Common myeloid progenitor, CD34-positive (primary cell): ENCODE measurements around the gene EIF4A2.

ENCODE experiments used
- CTCF ChIA-PET: fragments of 350-600 bp; sonication (Branson Sonifier 250); formaldehyde crosslinking; loops from one replicate; lab custom pipeline; 2021; ENCODE audit warnings: antibody characterized with exemption; lab: Charles Lee
- POLR2A ChIA-PET: fragments of 350-600 bp; sonication (Branson Sonifier 250); formaldehyde crosslinking; loops from one replicate; lab custom pipeline; 2021; ENCODE audit warnings: antibody characterized with exemption; lab: Charles Lee
- DNase-seq, 3 donors: peaks; one replicate each; pipeline versions ENCODE4 v3.0.0 to v3.0.0-alpha.2; 2013
- H3K27ac ChIP-seq, 2 experiments: 1 replicate in 1 of 2; 2 replicates in 1 of 2; pipeline ENCODE4 v1.7.0; 2013; ENCODE audit warnings: inconsistent platforms in 2 of 2, low read length in 2 of 2, mild to moderate bottlenecking in 2 of 2, low read depth in 1 of 2, moderate library complexity in 1 of 2; ENCODE audit not compliant: severe bottlenecking in 2 of 2, insufficient read depth in 1 of 2, poor library complexity in 1 of 2
- H3K27me3 ChIP-seq, 5 experiments: replicated peaks in 2 of 5; 1 replicate in 3 of 5; 2 replicates in 2 of 5; pipeline versions ENCODE4 v1.6.1 to v1.7.0; 2013; ENCODE audit warnings: low read length in 4 of 5, mild to moderate bottlenecking in 2 of 5, moderate library complexity in 2 of 5, inconsistent platforms in 1 of 5; ENCODE audit not compliant: insufficient read depth in 5 of 5, control insufficient read depth in 4 of 5
- H3K36me3 ChIP-seq, 4 experiments: 1 replicate in 2 of 4; 2 replicates in 2 of 4; pipeline versions ENCODE4 v1.6.1 to v1.7.0; 2013; ENCODE audit warnings: low read length in 3 of 4, control low read depth in 1 of 4, mild to moderate bottlenecking in 1 of 4; ENCODE audit not compliant: control insufficient read depth in 4 of 4, insufficient read depth in 4 of 4
- H3K4me1 ChIP-seq, 4 experiments: 1 replicate in 3 of 4; 2 replicates in 1 of 4; pipeline versions ENCODE4 v1.6.1 to v1.7.1; 2013; ENCODE audit warnings: low read length in 3 of 4, mild to moderate bottlenecking in 3 of 4, control low read depth in 1 of 4, inconsistent platforms in 1 of 4, moderate library complexity in 1 of 4; ENCODE audit not compliant: control insufficient read depth in 4 of 4, insufficient read depth in 4 of 4; ENCODE audit errors: control extremely low read depth in 1 of 4
- H3K4me3 ChIP-seq, 7 experiments: 1 replicate in 4 of 7; 2 replicates in 3 of 7; pipeline versions ENCODE4 v1.5.1 to v1.7.0; 2013; ENCODE audit warnings: mild to moderate bottlenecking in 7 of 7, low read length in 6 of 7, moderate library complexity in 6 of 7, inconsistent platforms in 2 of 7, low read depth in 2 of 7, control low read depth in 1 of 7; ENCODE audit not compliant: insufficient read depth in 4 of 7, control insufficient read depth in 1 of 7; ENCODE audit errors: extremely low read depth in 1 of 7
- H3K9me3 ChIP-seq, 5 experiments: 1 replicate in 4 of 5; 2 replicates in 1 of 5; pipeline versions ENCODE4 v1.6.1 to v1.7.1; 2013; ENCODE audit warnings: low read length in 4 of 5, mild to moderate bottlenecking in 2 of 5, inconsistent platforms in 1 of 5, low read depth in 1 of 5, moderate library complexity in 1 of 5; ENCODE audit not compliant: control insufficient read depth in 4 of 5, insufficient read depth in 2 of 5; ENCODE audit errors: control extremely low read depth in 1 of 5
- WGBS: methylation state at CpG from one replicate; pipeline ENCODE4 v1.1.5; 2013; ENCODE audit not compliant: insufficient coverage; 5-methylcytosine and 5-hydroxymethylcytosine counted together

EIF4A2 gene

DNA sequence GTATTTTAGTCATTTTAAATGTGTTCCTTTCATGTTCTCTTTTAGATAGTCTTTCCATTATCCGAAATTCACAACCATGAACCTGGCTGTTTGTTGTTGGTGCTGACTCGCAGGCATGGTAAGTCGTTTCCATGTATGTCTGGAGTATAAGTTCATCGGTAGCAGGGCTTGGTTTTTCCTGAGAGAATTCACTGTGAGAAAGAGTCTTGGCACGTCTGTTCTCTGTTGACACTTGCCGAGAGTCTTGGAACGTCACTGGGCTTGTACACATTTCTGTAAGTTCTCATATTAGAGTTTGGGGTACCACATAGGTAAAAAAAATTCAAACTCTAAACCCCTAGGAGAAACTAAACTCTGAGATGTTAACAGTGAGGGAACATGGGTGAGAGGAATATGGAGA, 29.4 kb upstream of the EIF4A2 start:
- no peak overlapping the region for H3K27ac ChIP-seq
- H3K4me3 ChIP-seq: no peak overlapping the region
- no peaks in the 10 kb centered on the region for H3K9me3 ChIP-seq
- CTCF ChIA-PET: no interaction called here
- POLR2A ChIA-PET: no interaction called here
- no peaks in the 10 kb centered on the region for H3K4me1 ChIP-seq
- 91% methylated on average over 4 of the region's 7 CpGs for WGBS
- DNase-seq: no peak
- H3K36me3 ChIP-seq: no peaks in the 10 kb centered on the region
- H3K27me3 ChIP-seq: peaks cover 0 to 2% (median 0%) of the 10 kb centered on the region in 5 experiments

- CTCF ChIA-PET: interaction anchor here (0.7 kb wide), 1 partner anchor 17 kb away, joined by 3 read pairs; no protein-coding TSS in a partner anchor
- DNase-seq: no peak
- Histone ChIP-seq H3K27ac (no peak overlapping the region), H3K36me3 (no peaks in the 10 kb centered on the region), H3K4me3 (no peak overlapping the region), H3K4me1 (no peaks in the 10 kb centered on the region), H3K27me3 (peaks cover 0 to 2% (median 0%) of the 10 kb centered on the region in 5 experiments), H3K9me3 (no peaks in the 10 kb centered on the region)
- 96% methylated on average over 5 of the region's 5 CpGs for WGBS
- POLR2A ChIA-PET: no interaction called here
These were observed 28.5 kb upstream of the EIF4A2 start for GRCh38 chr3:186754871-186755270.

GRCh38 chr3:186757214-186757613, 26.2 kb upstream of the EIF4A2 start:
- H3K27ac ChIP-seq: no peak overlapping the region
- H3K4me1 ChIP-seq: no peaks in the 10 kb centered on the region
- ChIA-PET CTCF (interaction anchor here (1.0 kb wide), 1 partner anchor 142 kb away, joined by 3 read pairs; no protein-coding TSS in a partner anchor), POLR2A (no interaction called here)
- H3K36me3 ChIP-seq: no peaks in the 10 kb centered on the region
- no peaks in the 10 kb centered on the region for H3K9me3 ChIP-seq
- DNase-seq: no peak
- WGBS: no CpG with 5 or more reads among the region's 8 CpGs
- peaks cover 0 to 2% (median 0%) of the 10 kb centered on the region in 5 experiments for H3K27me3 ChIP-seq
- no peak overlapping the region for H3K4me3 ChIP-seq

DNA sequence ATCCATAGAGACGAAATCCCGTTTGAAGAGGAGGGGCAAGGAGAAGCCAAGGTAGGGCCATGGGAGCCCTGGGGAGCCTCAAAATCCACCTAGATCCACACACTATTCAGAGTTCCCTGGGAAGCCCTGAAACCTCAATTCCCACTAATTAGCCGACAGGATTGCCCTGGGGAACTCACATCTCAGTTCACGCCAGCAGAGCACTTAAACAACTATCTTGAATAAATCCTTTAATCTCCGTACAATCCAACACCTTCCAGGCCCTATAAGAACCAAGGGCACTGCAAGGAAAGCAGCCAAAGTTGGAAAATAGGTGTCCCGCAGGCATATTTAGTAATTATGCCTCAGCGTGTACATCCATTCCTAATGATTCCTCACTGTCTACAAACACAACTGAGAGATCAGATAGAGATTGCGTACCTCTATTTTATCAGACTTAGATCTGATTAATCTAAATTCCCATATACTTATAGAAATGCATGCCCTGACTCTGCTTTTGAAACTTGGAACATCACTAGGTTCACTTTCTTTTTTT, 25.6 kb upstream of the EIF4A2 start:
- ChIA-PET CTCF (no interaction called here), POLR2A (no interaction called here)
- DNase-seq: no peak
- peaks cover 0 to 2% (median 0%) of the 10 kb centered on the region in 5 experiments for H3K27me3 ChIP-seq
- H3K36me3 ChIP-seq: no peaks in the 10 kb centered on the region
- WGBS: 95% methylated on average over 5 of the region's 8 CpGs
- no peaks in the 10 kb centered on the region for H3K9me3 ChIP-seq
- H3K4me1 ChIP-seq: no peaks in the 10 kb centered on the region
- H3K27ac ChIP-seq: no peak overlapping the region
- H3K4me3 ChIP-seq: no peak overlapping the region

DNA sequence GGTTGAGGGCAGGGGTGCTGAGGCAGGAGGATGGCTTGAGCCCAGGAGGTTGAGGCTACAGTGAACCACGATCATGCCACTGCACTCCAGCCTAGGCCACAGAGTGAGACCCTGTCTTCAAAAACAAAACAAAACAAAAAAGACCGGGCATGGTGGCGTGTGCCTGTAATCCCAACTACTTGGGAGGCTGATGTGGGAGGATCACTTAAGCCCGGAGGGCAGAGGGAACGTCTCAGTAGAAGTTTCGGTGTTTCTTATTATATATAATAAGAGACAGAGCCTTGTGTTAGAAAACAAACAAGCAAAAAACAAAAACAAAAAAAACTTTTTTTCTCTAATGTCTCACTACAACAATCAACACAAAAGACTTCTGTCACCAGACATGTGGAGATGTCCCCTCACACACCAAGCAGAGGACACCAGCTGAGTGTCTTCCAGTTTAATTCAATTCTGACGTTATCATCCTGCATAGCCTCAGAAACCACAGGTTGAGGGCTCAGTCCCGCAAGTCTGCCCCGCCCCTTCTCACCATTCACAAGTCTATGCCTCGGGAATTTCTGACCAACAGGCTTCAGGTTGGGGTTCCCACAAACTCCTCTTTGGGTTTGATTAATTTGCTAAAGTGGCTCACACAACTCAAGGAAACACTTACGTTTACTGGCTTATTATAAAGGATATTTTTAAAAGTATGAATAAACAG, 24.0 kb upstream of the EIF4A2 start:
- CTCF ChIA-PET: no interaction called here
- 90% methylated on average over 6 of the region's 11 CpGs for WGBS
- peaks cover 0 to 2% (median 0%) of the 10 kb centered on the region in 5 experiments for H3K27me3 ChIP-seq

GRCh38 chr3:186760141-186760833, 23.1 kb upstream of the EIF4A2 start:
- POLR2A ChIA-PET: no interaction called here
- CTCF ChIA-PET: no interaction called here
- Histone ChIP-seq H3K27me3 (peaks cover 0 to 2% (median 0%) of the 10 kb centered on the region in 5 experiments), H3K36me3 (no peaks in the 10 kb centered on the region), H3K4me1 (no peaks in the 10 kb centered on the region), H3K9me3 (no peaks in the 10 kb centered on the region), H3K27ac (no peak overlapping the region), H3K4me3 (no peak overlapping the region)
- no peak for DNase-seq
- 100% methylated on average over 6 of the region's 10 CpGs for WGBS

More for the DNA sequence above, 24.0 kb upstream of the EIF4A2 start:
- POLR2A ChIA-PET: interaction anchor here (1.1 kb wide), 1 partner anchor 24 kb away, joined by 3 read pairs; the partner anchor contains the start of gene EIF4A2
- no peak for DNase-seq
- Histone ChIP-seq H3K9me3 (no peaks in the 10 kb centered on the region), H3K4me3 (no peak overlapping the region), H3K27ac (no peak overlapping the region), H3K36me3 (no peaks in the 10 kb centered on the region), H3K4me1 (no peaks in the 10 kb centered on the region)
